CD4-positive, alpha-beta T cell treated with Interleukin-21 for 1 hour (primary cell): Measurements from ENCODE around the gene TMEM95.

Source experiments
- DNase-seq: peaks from one replicate; pipeline ENCODE4 v3.0.0-alpha.2; 2020

The TMEM95 gene

DNA sequence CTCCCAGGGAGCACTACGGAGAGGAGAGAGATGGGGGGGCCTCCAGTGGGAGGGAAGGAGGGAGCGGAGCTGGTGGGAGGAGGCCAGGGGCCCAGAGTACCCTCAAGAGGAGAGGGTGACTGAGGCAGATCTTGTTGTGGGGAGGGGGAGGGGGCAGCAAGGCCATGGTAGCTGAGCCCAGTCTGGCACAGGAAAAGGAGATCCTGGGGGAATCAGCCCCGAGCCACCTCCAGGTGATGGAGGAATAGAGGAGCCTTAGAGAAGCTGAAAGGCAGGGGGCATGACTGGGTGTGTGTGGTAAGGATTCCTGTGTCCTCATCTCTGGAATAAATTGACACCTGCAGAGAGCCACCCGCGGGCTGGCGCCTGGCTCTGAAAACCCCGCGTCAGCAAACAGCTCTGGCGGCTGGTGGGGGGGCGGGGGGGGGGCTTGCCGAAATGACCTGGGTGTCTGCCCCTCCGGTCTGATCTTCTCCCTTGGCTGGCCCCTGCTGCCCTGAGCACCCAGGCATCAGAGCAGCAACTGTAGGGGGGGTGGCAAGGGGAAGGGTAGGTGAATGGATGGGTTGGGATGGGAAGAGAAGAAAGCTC lies 51.4 kb downstream of the TMEM95 start:
- DNase-seq, result no peak
